Pancreas (tissue), 10 donors: ENCODE results near the gene DGCR2. TPM values are rescaled to one million over a fixed set of nuclear protein-coding genes. Genes with fewer than 3 reads are reported as not detected.
A peak's percentile ranks its signal among the peaks of the same experiment; 100 is the strongest.

Experiments
- ATAC-seq, 4 donors: fragments of 200-7000 bp; cut with Tn5 transposase; one replicate each; pipeline versions ENCODE4 v1.8.0 to v1.9.1; 2020; ENCODE audit warnings: mild to moderate bottlenecking in 4 of 4, moderate library complexity in 4 of 4
- DNase-seq, 6 donors: peaks; one replicate each; pipeline ENCODE4 v3.0.0-alpha.2; 2020
- FAIRE-seq: peaks from 2 replicates; lab custom pipeline; 2012; peaks lifted over from hg19 to GRCh38; lab: Jason Lieb, UNC
- H3K27ac ChIP-seq, 4 donors: fragments of 200-600 bp; sonication (generic); 1 replicate in 3 of 4; 2 replicates in 1 of 4; pipeline versions ENCODE4 v1.5.0 to v1.8.0; 2020
- H3K27me3 ChIP-seq, 4 donors: fragments of 200-600 bp; one replicate each; pipeline ENCODE4 v1.8.0; 2021
- H3K36me3 ChIP-seq, 3 donors: fragments of 200-600 bp; sonication (generic) in 1 of 3; one replicate each; pipeline versions ENCODE4 v1.5.0 to v1.8.0; 2020 to 2021
- H3K4me1 ChIP-seq, 3 donors: fragments of 200-600 bp; one replicate each; pipeline ENCODE4 v1.8.0; 2021
- H3K4me3 ChIP-seq, 4 donors: fragments of 200-600 bp; sonication (generic) in 2 of 4; one replicate each; pipeline versions ENCODE4 v1.5.0 to v1.8.0; 2020 to 2021
- H3K9me3 ChIP-seq, 4 donors: fragments of 200-600 bp; one replicate each; pipeline ENCODE4 v1.8.0; 2021
- WGBS, 2 donors: extraction: QIAGEN DNeasy Blood & Tissue Kit; methylation state at CpG; one replicate each; pipeline ENCODE4 v1.1.7; 2013; 5-methylcytosine and 5-hydroxymethylcytosine counted together
- intact Hi-C, 3 donors: fragments of 100-400 bp; cut with DNase I; formaldehyde crosslinking; loops; one replicate each; pipeline versions ENCODE4 v1.11.1 to v1.14.2; 2022
- polyA plus RNA-seq, 2 donors: library from polyadenylated mRNA; stranded (reverse); fragments of 200-250 nt; gene quantifications; one replicate each; pipeline ENCODE4 v1.2.3, GENCODE V29; 2013
- total RNA-seq, 6 donors: library from RNA; stranded (reverse); fragmentation: NEBNext Ultra II Directional in 4 of 6; extraction: Animal tissue kit (Norgen Biotek cat#: 25700) in 4 of 6; gene quantifications; one replicate each; pipeline versions ENCODE4 v1.2.1 to v1.2.4, GENCODE V29; 2021 to 2023
- TF ChIP-seq, protein P1 (sequence below), 4 donors: fragments of 200-600 bp; sonication (generic) in 3 of 4; IDR thresholded peaks; one replicate each; pipeline versions ENCODE4 v1.5.0 to v1.8.0; 2021; ENCODE audit warnings: antibody characterized with exemption in 4 of 4
- donor health status: healthy with polysubstance abuse.
- donor health status: DM: no; HTN: no; CAD: no; lungs with moderate emphysema.
- donor health status: DM: no; HTN: no; CAD: no.
- donor health status: control.
- donor health status: control.
- donor health status: Bipolar disorder and iron deficiency.
- donor health status: DM: yes; HTN: yes; CAD: no.
- donor health status: DM: no; HTN: no; CAD: no.
- donor health status: DM: no; HTN: no; CAD: no.
- donor health status: DM: yes; HTN: yes; CAD: no.

Gene DGCR2
- total and polyA plus RNA-seq, 8 donors, result 24.3 to 41.5 (median 30.1) TPM

- WGBS, 2 donors, result 55 to 69% methylated on average over 4 of the region's 4 CpGs
- Histone ChIP-seq H3K4me1 (peaks cover 8 to 39% (median 30%) of the 10 kb centered on the region in 3 donors), H3K27ac (no peak overlapping the region), H3K9me3 (no peaks in the 10 kb centered on the region), H3K36me3 (no peaks in the 10 kb centered on the region), H3K27me3 (no peaks in the 10 kb centered on the region), H3K4me3 (no peak overlapping the region)
- ATAC-seq (no peak), FAIRE-seq (no peak), DNase-seq (no peak)
- intact Hi-C loops, result no loop called here
- TF ChIP-seq, protein P1, sequence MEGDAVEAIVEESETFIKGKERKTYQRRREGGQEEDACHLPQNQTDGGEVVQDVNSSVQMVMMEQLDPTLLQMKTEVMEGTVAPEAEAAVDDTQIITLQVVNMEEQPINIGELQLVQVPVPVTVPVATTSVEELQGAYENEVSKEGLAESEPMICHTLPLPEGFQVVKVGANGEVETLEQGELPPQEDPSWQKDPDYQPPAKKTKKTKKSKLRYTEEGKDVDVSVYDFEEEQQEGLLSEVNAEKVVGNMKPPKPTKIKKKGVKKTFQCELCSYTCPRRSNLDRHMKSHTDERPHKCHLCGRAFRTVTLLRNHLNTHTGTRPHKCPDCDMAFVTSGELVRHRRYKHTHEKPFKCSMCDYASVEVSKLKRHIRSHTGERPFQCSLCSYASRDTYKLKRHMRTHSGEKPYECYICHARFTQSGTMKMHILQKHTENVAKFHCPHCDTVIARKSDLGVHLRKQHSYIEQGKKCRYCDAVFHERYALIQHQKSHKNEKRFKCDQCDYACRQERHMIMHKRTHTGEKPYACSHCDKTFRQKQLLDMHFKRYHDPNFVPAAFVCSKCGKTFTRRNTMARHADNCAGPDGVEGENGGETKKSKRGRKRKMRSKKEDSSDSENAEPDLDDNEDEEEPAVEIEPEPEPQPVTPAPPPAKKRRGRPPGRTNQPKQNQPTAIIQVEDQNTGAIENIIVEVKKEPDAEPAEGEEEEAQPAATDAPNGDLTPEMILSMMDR (IDR thresholded peaks at IDR 0.05), result no peak
Measured at GRCh38 chr22:19115628-19116027, 6.6 kb downstream of the DGCR2 start.

DNA sequence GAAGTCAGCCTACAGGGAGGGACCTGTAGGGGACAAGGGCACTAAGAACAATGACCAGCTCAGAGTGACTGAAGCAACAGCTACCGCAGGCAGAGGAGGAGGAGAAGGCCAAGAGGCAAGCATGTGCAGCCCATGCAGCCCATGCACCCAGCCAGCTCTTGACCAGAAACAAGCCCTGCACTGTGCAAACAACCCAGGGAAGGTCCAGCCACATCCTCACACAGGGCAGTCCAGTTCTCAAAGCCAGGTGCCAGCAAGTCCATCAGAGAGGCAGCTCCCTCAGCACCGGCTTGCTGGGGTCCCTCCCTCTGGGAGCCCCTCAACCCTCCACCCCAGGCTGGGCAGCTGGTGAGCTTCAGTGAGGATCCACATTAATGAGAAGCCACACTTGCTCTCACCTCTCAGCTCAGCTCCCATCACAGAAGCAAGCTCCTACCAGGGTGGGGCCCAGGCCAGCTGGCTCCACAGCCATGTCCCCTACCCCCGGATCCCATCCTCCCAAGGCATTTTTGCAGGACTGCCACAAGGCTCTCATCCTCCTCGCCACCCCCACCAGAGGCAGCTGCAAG is 7.1 kb downstream of the DGCR2 start:
- H3K4me1 ChIP-seq, result peaks cover 7 to 39% (median 29%) of the 10 kb centered on the region in 3 donors
- intact Hi-C loops, result no loop called here

DNA sequence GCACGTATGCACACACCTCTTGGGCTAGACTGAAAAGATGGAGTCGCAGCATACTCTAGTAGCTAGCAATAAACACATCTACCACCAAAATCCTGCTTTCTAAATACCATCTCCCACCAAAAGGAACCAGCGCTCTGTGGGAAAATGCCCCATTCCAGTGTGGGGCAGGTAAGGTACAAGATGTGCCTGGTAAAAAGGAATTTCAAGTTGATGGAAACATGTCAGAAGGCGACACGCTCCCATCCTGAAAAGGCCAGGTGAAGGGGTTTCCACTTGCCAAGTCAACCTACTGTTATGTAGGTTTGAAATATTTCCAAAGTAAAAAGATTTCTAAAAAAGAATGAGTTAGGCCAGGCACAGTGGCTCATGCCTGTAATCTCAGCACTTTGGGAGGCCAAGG is 8.8 kb downstream of the DGCR2 start:
- Histone ChIP-seq H3K4me3 (no peak overlapping the region), H3K27ac (no peak overlapping the region), H3K9me3 (no peaks in the 10 kb centered on the region), H3K4me1 (peaks cover 13 to 37% (median 30%) of the 10 kb centered on the region in 3 donors), H3K27me3 (no peaks in the 10 kb centered on the region), H3K36me3 (no peaks in the 10 kb centered on the region)
- 97 to 98% methylated on average over 5 of the region's 5 CpGs for WGBS, 2 donors
- DNase-seq (no peak), ATAC-seq (no peak), FAIRE-seq (no peak)
- intact Hi-C loops, result no loop called here
- TF ChIP-seq, protein P1 (IDR thresholded peaks at IDR 0.05), result no peak

More for the DNA sequence above, 7.1 kb downstream of the DGCR2 start:
- H3K9me3 ChIP-seq, result no peaks in the 10 kb centered on the region
- no peak overlapping the region for H3K4me3 ChIP-seq
- peak in 1 of 6 donors; percentile 48 for DNase-seq
- no peaks in the 10 kb centered on the region for H3K27me3 ChIP-seq
- 65 to 90% methylated on average over 4 of the region's 4 CpGs for WGBS, 2 donors
- TF ChIP-seq, protein P1 (IDR thresholded peaks at IDR 0.05), result no peak
- no peak overlapping the region for H3K27ac ChIP-seq
- FAIRE-seq, result no peak
- no peak for ATAC-seq
- H3K36me3 ChIP-seq, result no peaks in the 10 kb centered on the region

DNA sequence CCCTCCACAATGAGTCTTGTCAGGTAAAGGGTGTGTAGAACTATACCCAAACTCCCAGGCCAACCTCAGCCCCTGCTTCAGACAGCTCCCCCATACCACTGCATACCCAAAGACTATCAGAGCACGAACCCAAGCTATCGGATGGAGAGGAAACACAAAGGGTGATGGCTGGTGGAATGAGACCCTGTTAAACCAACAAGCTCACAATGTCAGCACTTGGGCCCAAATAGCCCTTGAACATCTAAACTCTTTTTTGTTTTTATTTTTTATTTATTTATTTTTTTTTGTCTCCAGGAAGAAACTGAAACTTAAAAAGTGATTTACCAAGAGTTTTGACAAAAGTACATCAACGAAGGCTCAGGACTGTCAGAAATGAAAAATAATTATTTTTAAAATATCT is 10.6 kb downstream of the DGCR2 start:
- no peaks in the 10 kb centered on the region for H3K27me3 ChIP-seq

DNA sequence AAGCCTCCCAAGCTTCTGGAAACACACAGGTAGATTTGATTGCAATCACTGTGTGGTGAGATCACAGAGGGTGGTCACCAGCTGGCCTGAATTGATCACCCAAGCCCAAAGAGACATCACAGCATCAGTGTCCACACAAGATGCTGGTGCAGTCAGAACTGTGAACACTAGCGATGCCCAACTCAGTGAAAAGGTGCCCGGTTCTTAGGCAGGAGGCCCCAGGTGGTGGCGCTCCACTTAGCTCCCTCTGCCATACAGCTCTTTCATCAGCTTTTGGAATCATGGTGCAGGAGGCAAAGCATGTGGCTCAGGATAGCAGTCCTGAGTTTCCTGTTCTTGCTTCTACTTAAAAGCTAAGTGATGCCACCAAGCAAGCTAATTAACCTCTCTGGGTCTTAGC is 11.1 kb downstream of the DGCR2 start:
- ATAC-seq (no peak), FAIRE-seq (no peak), DNase-seq (peak in 1 of 6 donors; percentile 16)
- TF ChIP-seq, protein P1 (IDR thresholded peaks at IDR 0.05), result no peak
- H3K36me3 ChIP-seq, result no peaks in the 10 kb centered on the region
- WGBS, 2 donors, result 83 to 86% methylated on average over 3 of the region's 3 CpGs
- H3K27me3 ChIP-seq, result no peaks in the 10 kb centered on the region
- no peak overlapping the region for H3K4me3 ChIP-seq
- H3K27ac ChIP-seq, result no peak overlapping the region
- peaks cover 13 to 21% (median 18%) of the 10 kb centered on the region in 3 donors for H3K4me1 ChIP-seq
- H3K9me3 ChIP-seq, result no peaks in the 10 kb centered on the region
- intact Hi-C loops, result no loop called here

More for the DNA sequence above, 10.6 kb downstream of the DGCR2 start:
- H3K36me3 ChIP-seq, result no peaks in the 10 kb centered on the region
- H3K4me1 ChIP-seq, result peaks cover 13 to 21% (median 18%) of the 10 kb centered on the region in 3 donors
- TF ChIP-seq, protein P1 (IDR thresholded peaks at IDR 0.05), result no peak
- 78 to 85% methylated on average over 3 of the region's 3 CpGs for WGBS, 2 donors
- H3K4me3 ChIP-seq, result no peak overlapping the region
- ATAC-seq, result no peak
- H3K9me3 ChIP-seq, result no peaks in the 10 kb centered on the region
- H3K27ac ChIP-seq, result no peak overlapping the region
- DNase-seq, result no peak
- intact Hi-C loops, result no loop called here
- no peak for FAIRE-seq
